ENCODE measurements around the gene RNU2-63P. TPM values are rescaled to one million over a fixed set of nuclear protein-coding genes. Genes with fewer than 3 reads are reported as not detected.
A peak's percentile ranks its signal among the peaks of the same experiment; 100 is the strongest.

The RNU2-63P gene
- not detected in 2 replicates for total RNA-seq

DNA sequence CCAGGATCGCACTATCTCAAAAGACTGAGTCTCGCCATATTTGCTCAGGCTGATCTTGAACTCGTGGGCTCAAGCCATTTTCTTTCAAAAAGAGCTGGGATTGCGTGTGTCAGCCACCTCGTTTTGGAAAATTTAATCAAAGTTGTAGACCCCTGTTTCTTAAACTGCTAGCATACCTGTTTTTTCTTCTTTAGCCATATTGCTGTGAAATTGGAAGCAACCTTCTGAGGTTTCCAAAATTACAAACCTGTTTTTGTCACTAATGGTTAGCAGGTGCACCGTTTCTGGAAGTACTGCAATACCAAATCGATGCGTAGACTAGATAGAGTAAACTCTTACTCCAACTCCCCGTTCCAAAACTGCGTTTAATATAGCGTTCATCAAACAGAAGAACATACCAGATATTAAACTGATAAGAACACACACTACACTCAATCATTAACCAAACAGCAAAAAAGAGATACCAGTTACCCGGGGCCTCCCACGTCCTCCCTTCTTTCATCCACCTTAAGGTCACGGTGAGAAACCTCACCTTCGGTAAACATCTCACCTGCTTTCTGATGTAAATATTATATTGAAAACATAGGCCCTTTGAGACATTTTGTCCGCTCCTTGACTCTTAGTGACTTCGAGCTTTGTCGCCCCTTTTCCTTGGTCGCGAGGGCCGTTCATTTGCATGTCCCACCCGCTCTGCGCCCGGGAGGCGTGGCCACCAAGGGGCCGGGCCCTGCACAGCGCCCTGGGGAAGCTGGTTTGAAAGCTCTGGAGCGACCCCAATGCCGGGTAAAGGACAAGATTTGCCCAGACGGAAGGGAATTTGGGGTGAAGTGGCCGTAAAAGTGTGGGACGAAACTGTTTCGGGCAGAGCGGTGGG lies at the start of gene RNU2-63P:
Gene RNU2-63P, minus strand, starts transcription at position 462 of the 874 bp plus-strand sequence.
- peak within 1 kb of the TSS; percentile 80 for H3K4me3 ChIP-seq (ENCODE audit: low read depth, low read length)
- no peak for TF ChIP-seq CTCF (conservative IDR thresholded peaks at IDR 0.05; ENCODE audit: low read depth, low read length)

GRCh38 chr2:88061295-88061694 lies 44.9 kb upstream of the RNU2-63P start:
- H3K4me3 ChIP-seq (ENCODE audit: low read depth, low read length): no peak overlapping the region
- DNase-seq (ENCODE audit: low read depth): no peak
- no peak for TF ChIP-seq CTCF (conservative IDR thresholded peaks at IDR 0.05; ENCODE audit: low read depth, low read length)

More for the DNA sequence above, at the start of gene RNU2-63P:
- DNase-seq (ENCODE audit: low read depth): peak; percentile 89

GRCh38 chr2:88060907-88061275 lies 44.5 kb upstream of the RNU2-63P start:
- DNase-seq (ENCODE audit: low read depth): no peak
- no peak overlapping the region for H3K4me3 ChIP-seq (ENCODE audit: low read depth, low read length)
- no peak for TF ChIP-seq CTCF (conservative IDR thresholded peaks at IDR 0.05; ENCODE audit: low read depth, low read length)

- DNase-seq (ENCODE audit: low read depth): no peak
- TF ChIP-seq CTCF (conservative IDR thresholded peaks at IDR 0.05; ENCODE audit: low read depth, low read length): peak; percentile 90
- H3K4me3 ChIP-seq (ENCODE audit: low read depth, low read length): no peak overlapping the region
These were observed 43.9 kb upstream of the RNU2-63P start for GRCh38 chr2:88059979-88060906.

- TF ChIP-seq CTCF (conservative IDR thresholded peaks at IDR 0.05; ENCODE audit: low read depth, low read length): no peak
- DNase-seq (ENCODE audit: low read depth): no peak
- H3K4me3 ChIP-seq (ENCODE audit: low read depth, low read length): no peak overlapping the region
These were observed 41.8 kb upstream of the RNU2-63P start for GRCh38 chr2:88058191-88058590.

GRCh38 chr2:88057437-88057844 lies 41.1 kb upstream of the RNU2-63P start:
- no peak for DNase-seq (ENCODE audit: low read depth)
- no peak for TF ChIP-seq CTCF (conservative IDR thresholded peaks at IDR 0.05; ENCODE audit: low read depth, low read length)
- H3K4me3 ChIP-seq (ENCODE audit: low read depth, low read length): no peak overlapping the region
